ENCODE results near the gene KDM2B.
"Not testable (repeated sequence)": the region's sequence is repeated elsewhere in the genome, so short reads cannot be mapped to it uniquely, and the experiment has no call there.

DNA sequence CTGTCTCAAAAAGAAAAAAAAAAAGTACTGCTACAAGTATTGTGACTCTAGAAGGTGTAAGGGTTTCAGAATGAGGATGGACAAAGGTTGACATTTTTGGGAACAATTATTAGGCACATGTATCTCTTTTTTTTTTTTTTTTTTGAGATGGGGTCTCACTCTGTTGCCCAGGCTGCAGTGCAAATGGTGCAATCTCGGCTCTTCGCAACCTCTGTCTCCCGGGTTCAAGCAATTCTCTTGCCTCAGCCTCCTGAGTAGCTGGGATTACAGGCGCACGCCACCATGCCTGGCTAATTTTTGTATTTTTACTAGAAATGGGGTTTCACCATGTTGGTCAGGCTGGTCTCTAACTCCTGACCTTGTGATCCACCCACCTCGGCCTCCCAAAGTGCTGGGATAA lies 195.9 kb downstream of the KDM2B start:
- not testable (repeated sequence) for TF ChIP-seq POLR2A (IDR thresholded peaks at IDR 0.05; ENCODE audit: low read length); RNF2 (IDR thresholded peaks at IDR 0.05; ENCODE audit: borderline replicate concordance, low read depth); CHD2 (IDR thresholded peaks at IDR 0.05; ENCODE audit: low read length, partially characterized antibody)
- TF ChIP-seq, protein P1, sequence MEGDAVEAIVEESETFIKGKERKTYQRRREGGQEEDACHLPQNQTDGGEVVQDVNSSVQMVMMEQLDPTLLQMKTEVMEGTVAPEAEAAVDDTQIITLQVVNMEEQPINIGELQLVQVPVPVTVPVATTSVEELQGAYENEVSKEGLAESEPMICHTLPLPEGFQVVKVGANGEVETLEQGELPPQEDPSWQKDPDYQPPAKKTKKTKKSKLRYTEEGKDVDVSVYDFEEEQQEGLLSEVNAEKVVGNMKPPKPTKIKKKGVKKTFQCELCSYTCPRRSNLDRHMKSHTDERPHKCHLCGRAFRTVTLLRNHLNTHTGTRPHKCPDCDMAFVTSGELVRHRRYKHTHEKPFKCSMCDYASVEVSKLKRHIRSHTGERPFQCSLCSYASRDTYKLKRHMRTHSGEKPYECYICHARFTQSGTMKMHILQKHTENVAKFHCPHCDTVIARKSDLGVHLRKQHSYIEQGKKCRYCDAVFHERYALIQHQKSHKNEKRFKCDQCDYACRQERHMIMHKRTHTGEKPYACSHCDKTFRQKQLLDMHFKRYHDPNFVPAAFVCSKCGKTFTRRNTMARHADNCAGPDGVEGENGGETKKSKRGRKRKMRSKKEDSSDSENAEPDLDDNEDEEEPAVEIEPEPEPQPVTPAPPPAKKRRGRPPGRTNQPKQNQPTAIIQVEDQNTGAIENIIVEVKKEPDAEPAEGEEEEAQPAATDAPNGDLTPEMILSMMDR (IDR thresholded peaks at IDR 0.05) = not testable (repeated sequence)
